ENCODE data around the gene MAB21L4.

Gene MAB21L4

GRCh38 chr2:240913810-240914644 lies 18.1 kb upstream of the MAB21L4 start:
- DNase-seq (ENCODE audit: low spot score) (no peak), FAIRE-seq (no peak)

- DNase-seq (ENCODE audit: low spot score) (no peak), FAIRE-seq (no peak)
Observed at GRCh38 chr2:240912878-240913809, 17.2 kb upstream of the MAB21L4 start.

- DNase-seq (ENCODE audit: low spot score) (no peak), FAIRE-seq (no peak)
Observed at GRCh38 chr2:240911641-240912265, 15.8 kb upstream of the MAB21L4 start.

- no peak for FAIRE-seq
Observed at GRCh38 chr2:240909216-240909974, 13.4 kb upstream of the MAB21L4 start.

GRCh38 chr2:240906911-240907590 lies 11.1 kb upstream of the MAB21L4 start:
- no peak for FAIRE-seq
- DNase-seq (ENCODE audit: low spot score) = no peak

More at GRCh38 chr2:240909216-240909974, 13.4 kb upstream of the MAB21L4 start:
- no peak for DNase-seq (ENCODE audit: low spot score)

- FAIRE-seq (no peak), DNase-seq (ENCODE audit: low spot score) (no peak)
Observed at GRCh38 chr2:240906141-240906910, 10.4 kb upstream of the MAB21L4 start, which contains the start of gene CROCC2. Gene CROCC2 (plus strand): TSS chr2:240906336. CDS start chr2:240906514, 178 bp downstream.

- DNase-seq (ENCODE audit: low spot score) (no peak), FAIRE-seq (no peak)
Observed at GRCh38 chr2:240905176-240905781, 9.3 kb upstream of the MAB21L4 start.

GRCh38 chr2:240904216-240905175 lies 8.5 kb upstream of the MAB21L4 start:
- FAIRE-seq (no peak), DNase-seq (ENCODE audit: low spot score) (no peak)

- FAIRE-seq (no peak), DNase-seq (ENCODE audit: low spot score) (no peak)
Observed at GRCh38 chr2:240903191-240904060, 7.5 kb upstream of the MAB21L4 start.

GRCh38 chr2:240902615-240903041 lies 6.7 kb upstream of the MAB21L4 start:
- FAIRE-seq = no peak
- DNase-seq (ENCODE audit: low spot score) = no peak

GRCh38 chr2:240901986-240902614 lies 6.1 kb upstream of the MAB21L4 start:
- FAIRE-seq (no peak), DNase-seq (ENCODE audit: low spot score) (no peak)

GRCh38 chr2:240900141-240900860 lies 4.3 kb upstream of the MAB21L4 start:
- no peak for DNase-seq (ENCODE audit: low spot score)
- FAIRE-seq = no peak

- FAIRE-seq = no peak
- no peak for DNase-seq (ENCODE audit: low spot score)
Observed at GRCh38 chr2:240899468-240899865, 3.5 kb upstream of the MAB21L4 start.

- DNase-seq (ENCODE audit: low spot score) = no peak
- no peak for FAIRE-seq
Observed at GRCh38 chr2:240898731-240899467, 2.9 kb upstream of the MAB21L4 start.

- DNase-seq (ENCODE audit: low spot score) (no peak), FAIRE-seq (no peak)
Observed at GRCh38 chr2:240898108-240898730, 2.3 kb upstream of the MAB21L4 start.
